ENCODE measurements around the gene FAM120C.

Gene FAM120C

GRCh38 chrX:54134269-54134668, 48.8 kb downstream of the FAM120C start:
- DNase-seq = no peak

GRCh38 chrX:54116391-54116790, 66.7 kb downstream of the FAM120C start:
- DNase-seq = no peak

- DNase-seq = no peak
Observed at GRCh38 chrX:54093571-54093970, 89.5 kb downstream of the FAM120C start.

- no peak for DNase-seq
Observed at GRCh38 chrX:54093159-54093558, 89.9 kb downstream of the FAM120C start.

- no peak for DNase-seq
Observed at GRCh38 chrX:54090880-54091279, 92.2 kb downstream of the FAM120C start.

GRCh38 chrX:54089191-54089590, 93.9 kb downstream of the FAM120C start:
- no peak for DNase-seq

GRCh38 chrX:54087661-54088060, 95.4 kb downstream of the FAM120C start:
- no peak for DNase-seq

GRCh38 chrX:54085666-54086065, 97.4 kb downstream of the FAM120C start:
- DNase-seq = no peak

- no peak for DNase-seq
Observed at GRCh38 chrX:54076903-54077302, 106.2 kb downstream of the FAM120C start.

GRCh38 chrX:54074826-54075225, 108.2 kb downstream of the FAM120C start:
- DNase-seq = no peak

GRCh38 chrX:54067766-54068165, 115.3 kb downstream of the FAM120C start:
- DNase-seq = no peak

GRCh38 chrX:54066841-54067240, 116.2 kb downstream of the FAM120C start:
- DNase-seq = no peak

- no peak for DNase-seq
Observed at GRCh38 chrX:54064564-54064963, 118.5 kb downstream of the FAM120C start.

- no peak for DNase-seq
Observed at GRCh38 chrX:54063361-54063760, 119.7 kb downstream of the FAM120C start.

GRCh38 chrX:54049801-54050200, 133.3 kb downstream of the FAM120C start:
- no peak for DNase-seq

GRCh38 chrX:54048412-54048811, 134.6 kb downstream of the FAM120C start:
- DNase-seq = no peak

- DNase-seq = no peak
Observed at GRCh38 chrX:54045563-54046228, 137.4 kb downstream of the FAM120C start.

- no peak for DNase-seq
Observed at GRCh38 chrX:54044877-54045338, 138.1 kb downstream of the FAM120C start.

GRCh38 chrX:54044126-54044876, 138.8 kb downstream of the FAM120C start, which contains the start of gene PHF8:
TSS of gene PHF8 (minus strand) at chrX:54044473. CDS start at chrX:54042728, 1,745 bp downstream.
- DNase-seq = peak; percentile 88 to 96 (median 93)

GRCh38 chrX:54043541-54044125, 139.4 kb downstream of the FAM120C start:
- peak in 4 of 5 experiments; percentile 6 to 54 (median 20) for DNase-seq

- DNase-seq = peak in 1 of 5 experiments; percentile 6
Observed at GRCh38 chrX:54043056-54043455, 140.0 kb downstream of the FAM120C start.

- DNase-seq = peak; percentile 1 to 62 (median 10)
Observed at GRCh38 chrX:54042609-54043021, 140.4 kb downstream of the FAM120C start.

GRCh38 chrX:54030329-54030728, 152.7 kb downstream of the FAM120C start:
- no peak for DNase-seq

Data from T-helper 2 cell (primary cell).